GM12878 (cell line): Measurements from ENCODE around the gene DYSF.

Experiments
- FOS ChIP-seq: IDR thresholded peaks from 3 replicates; pipeline ENCODE4 v1.6.1; 2011; ENCODE audit warnings: borderline replicate concordance; ENCODE audit not compliant: insufficient read length; ENCODE audit errors: extremely low read depth
- KAT2A ChIP-seq: conservative IDR thresholded peaks from 2 replicates; pipeline ENCODE4 v1.6.1; 2011; ENCODE audit warnings: low read depth, low read length; ENCODE audit not compliant: control insufficient read depth
- MYC ChIP-seq: IDR thresholded peaks from 2 replicates; pipeline ENCODE4 v1.6.1; 2011; ENCODE audit warnings: mild to moderate bottlenecking, low read length, moderate library complexity, inconsistent platforms; ENCODE audit not compliant: insufficient read depth, insufficient replicate concordance, insufficient read length, severe bottlenecking
- POLR2A ChIP-seq: IDR thresholded peaks from 2 replicates; pipeline ENCODE4 v1.6.1; 2011; ENCODE audit warnings: low read depth, mild to moderate bottlenecking, low read length
- POLR2AphosphoS5 ChIP-seq: IDR thresholded peaks from 2 replicates; pipeline ENCODE4 v1.6.1; 2011; ENCODE audit warnings: mild to moderate bottlenecking, low read length, inconsistent platforms
- SUZ12 ChIP-seq: fragments of 200-600 bp; sonication (generic); IDR thresholded peaks from one replicate; pipeline ENCODE4 v1.6.1; 2018; ENCODE audit warnings: antibody characterized with exemption, mild to moderate bottlenecking; ENCODE audit not compliant: unreplicated experiment
- TCF12 ChIP-seq: IDR thresholded peaks from 2 replicates; pipeline ENCODE4 v1.6.1; 2011; ENCODE audit warnings: low read depth, mild to moderate bottlenecking, low read length
- USF2 ChIP-seq: IDR thresholded peaks from 2 replicates; pipeline ENCODE4 v1.6.1; 2011; ENCODE audit warnings: low read depth, low read length, improper control_type of control experiment, borderline replicate concordance
- ZNF217 ChIP-seq: fragments of 450-650 bp; IDR thresholded peaks from 2 replicates; pipeline ENCODE4 v1.6.1; 2017; ENCODE audit warnings: antibody characterized with exemption, mild to moderate bottlenecking
- TF ChIP-seq, protein P1 (sequence below), 3 experiments: IDR thresholded peaks in 2 of 3; conservative IDR thresholded peaks in 1 of 3; 2 replicates each; pipeline ENCODE4 v1.5.1; 2011; ENCODE audit warnings: low read depth in 3 of 3, low read length in 3 of 3, mild to moderate bottlenecking in 3 of 3, control low read depth in 2 of 3, moderate library complexity in 2 of 3, inconsistent platforms in 1 of 3, mixed read lengths in 1 of 3; ENCODE audit not compliant: control insufficient read depth in 2 of 3, insufficient read depth in 1 of 3; ENCODE audit errors: extremely low read depth in 1 of 3
- TF ChIP-seq, protein P2 (sequence below): IDR thresholded peaks from 2 replicates; pipeline ENCODE4 v1.6.1; 2011; ENCODE audit warnings: low read depth, mild to moderate bottlenecking, low read length, moderate library complexity, borderline replicate concordance; ENCODE audit errors: extremely low read depth
- TF ChIP-seq, protein P3 (sequence below): IDR thresholded peaks from 2 replicates; pipeline ENCODE4 v1.6.1; 2011; ENCODE audit warnings: mild to moderate bottlenecking, low read depth, low read length, moderate library complexity; ENCODE audit not compliant: insufficient replicate concordance

- TF ChIP-seq POLR2AphosphoS5 (no peak), FOS (no peak), POLR2A (no peak), USF2 (no peak), MYC (no peak), ZNF217 (no peak), SUZ12 (no peak), TCF12 (no peak), KAT2A (no peak)
- TF ChIP-seq, protein P1, sequence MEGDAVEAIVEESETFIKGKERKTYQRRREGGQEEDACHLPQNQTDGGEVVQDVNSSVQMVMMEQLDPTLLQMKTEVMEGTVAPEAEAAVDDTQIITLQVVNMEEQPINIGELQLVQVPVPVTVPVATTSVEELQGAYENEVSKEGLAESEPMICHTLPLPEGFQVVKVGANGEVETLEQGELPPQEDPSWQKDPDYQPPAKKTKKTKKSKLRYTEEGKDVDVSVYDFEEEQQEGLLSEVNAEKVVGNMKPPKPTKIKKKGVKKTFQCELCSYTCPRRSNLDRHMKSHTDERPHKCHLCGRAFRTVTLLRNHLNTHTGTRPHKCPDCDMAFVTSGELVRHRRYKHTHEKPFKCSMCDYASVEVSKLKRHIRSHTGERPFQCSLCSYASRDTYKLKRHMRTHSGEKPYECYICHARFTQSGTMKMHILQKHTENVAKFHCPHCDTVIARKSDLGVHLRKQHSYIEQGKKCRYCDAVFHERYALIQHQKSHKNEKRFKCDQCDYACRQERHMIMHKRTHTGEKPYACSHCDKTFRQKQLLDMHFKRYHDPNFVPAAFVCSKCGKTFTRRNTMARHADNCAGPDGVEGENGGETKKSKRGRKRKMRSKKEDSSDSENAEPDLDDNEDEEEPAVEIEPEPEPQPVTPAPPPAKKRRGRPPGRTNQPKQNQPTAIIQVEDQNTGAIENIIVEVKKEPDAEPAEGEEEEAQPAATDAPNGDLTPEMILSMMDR (IDR thresholded peaks at IDR 0.05 in 2 of 3, conservative IDR thresholded peaks at IDR 0.05 in 1 of 3; ENCODE audit: control insufficient read depth in 2 of 3, extremely low read depth in 1 of 3, insufficient read depth in 1 of 3, low read depth in 3 of 3, low read length in 3 of 3) = no peak
- TF ChIP-seq, protein P2, sequence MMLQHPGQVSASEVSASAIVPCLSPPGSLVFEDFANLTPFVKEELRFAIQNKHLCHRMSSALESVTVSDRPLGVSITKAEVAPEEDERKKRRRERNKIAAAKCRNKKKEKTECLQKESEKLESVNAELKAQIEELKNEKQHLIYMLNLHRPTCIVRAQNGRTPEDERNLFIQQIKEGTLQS = no peak
- TF ChIP-seq, protein P3, sequence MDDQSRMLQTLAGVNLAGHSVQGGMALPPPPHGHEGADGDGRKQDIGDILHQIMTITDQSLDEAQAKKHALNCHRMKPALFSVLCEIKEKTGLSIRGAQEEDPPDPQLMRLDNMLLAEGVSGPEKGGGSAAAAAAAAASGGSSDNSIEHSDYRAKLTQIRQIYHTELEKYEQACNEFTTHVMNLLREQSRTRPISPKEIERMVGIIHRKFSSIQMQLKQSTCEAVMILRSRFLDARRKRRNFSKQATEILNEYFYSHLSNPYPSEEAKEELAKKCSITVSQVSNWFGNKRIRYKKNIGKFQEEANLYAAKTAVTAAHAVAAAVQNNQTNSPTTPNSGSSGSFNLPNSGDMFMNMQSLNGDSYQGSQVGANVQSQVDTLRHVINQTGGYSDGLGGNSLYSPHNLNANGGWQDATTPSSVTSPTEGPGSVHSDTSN = no peak
These were observed 178.1 kb downstream of the DYSF start for GRCh38 chr2:71631411-71631931.
